Naive B cell (primary cell): Measurements from ENCODE around the gene MVP. TPM values are rescaled to one million over a fixed set of nuclear protein-coding genes. Genes with fewer than 3 reads are reported as not detected.

Source experiments
- ATAC-seq, 2 donors: fragments of 150-1000 bp; cut with Tn5 transposase; 2 replicates each; pipeline ENCODE4 v1.10.0; 2021; ENCODE audit warnings: low read depth in 2 of 2, mild to moderate bottlenecking in 2 of 2, moderate library complexity in 2 of 2
- DNase-seq: peaks from one replicate; pipeline ENCODE4 v3.0.0; 2022
- H3K27ac Mint-ChIP-seq, 6 donors: one replicate each; pipeline ENCODE4 v1.8.0; 2020 to 2022; ENCODE audit warnings: mild to moderate bottlenecking in 6 of 6, mixed read lengths in 6 of 6, moderate library complexity in 5 of 6, inconsistent platforms in 2 of 6
- H3K27me3 Mint-ChIP-seq, 3 donors: one replicate each; pipeline ENCODE4 v1.8.0; 2021 to 2022; ENCODE audit warnings: mixed read lengths in 3 of 3, mild to moderate bottlenecking in 1 of 3
- H3K36me3 Mint-ChIP-seq, 2 donors: one replicate each; pipeline ENCODE4 v1.8.0; 2020 to 2022; ENCODE audit warnings: mixed read lengths in 2 of 2, inconsistent platforms in 1 of 2, mild to moderate bottlenecking in 1 of 2
- H3K4me1 Mint-ChIP-seq, 3 donors: one replicate each; pipeline ENCODE4 v1.8.0; 2020 to 2022; ENCODE audit warnings: mixed read lengths in 3 of 3, inconsistent platforms in 1 of 3, mild to moderate bottlenecking in 1 of 3, moderate library complexity in 1 of 3
- H3K4me3 Mint-ChIP-seq, 8 donors: one replicate each; pipeline ENCODE4 v1.8.0; 2020 to 2022; ENCODE audit warnings: mild to moderate bottlenecking in 8 of 8, mixed read lengths in 8 of 8, moderate library complexity in 8 of 8, inconsistent platforms in 2 of 8
- H3K9me3 Mint-ChIP-seq, 7 donors: one replicate each; pipeline ENCODE4 v1.8.0; 2020 to 2022; ENCODE audit warnings: mixed read lengths in 7 of 7, mild to moderate bottlenecking in 5 of 7, inconsistent platforms in 2 of 7, moderate library complexity in 1 of 7
- polyA plus RNA-seq, 6 donors: library from polyadenylated mRNA; unstranded; fragments of 300-500 nt; fragmentation: Illumina TruSeq; gene quantifications; one replicate each; pipeline ENCODE4 v1.2.3, GENCODE V29; 2021; ENCODE audit warnings: low read depth in 6 of 6

Gene MVP
- polyA plus RNA-seq, 6 donors from 2014 or later: 39.7 to 61.4 (median 43.9) TPM

- ATAC-seq: no peak
- H3K27me3 Mint-ChIP-seq: no peaks in the 10 kb centered on the region
- H3K4me1 Mint-ChIP-seq: peaks cover 0 to 13% (median 3%) of the 10 kb centered on the region in 3 donors
- H3K36me3 Mint-ChIP-seq: peaks cover 4 to 19% of the 10 kb centered on the region in 2 donors
- DNase-seq: no peak
- H3K9me3 Mint-ChIP-seq: no peaks in the 10 kb centered on the region
- no peak overlapping the region for H3K4me3 Mint-ChIP-seq
- H3K27ac Mint-ChIP-seq: peak overlapping the region in 1 of 6 donors; percentile 79
These were observed 24.5 kb downstream of the MVP start for GRCh38 chr16:29844575-29845331.

DNA sequence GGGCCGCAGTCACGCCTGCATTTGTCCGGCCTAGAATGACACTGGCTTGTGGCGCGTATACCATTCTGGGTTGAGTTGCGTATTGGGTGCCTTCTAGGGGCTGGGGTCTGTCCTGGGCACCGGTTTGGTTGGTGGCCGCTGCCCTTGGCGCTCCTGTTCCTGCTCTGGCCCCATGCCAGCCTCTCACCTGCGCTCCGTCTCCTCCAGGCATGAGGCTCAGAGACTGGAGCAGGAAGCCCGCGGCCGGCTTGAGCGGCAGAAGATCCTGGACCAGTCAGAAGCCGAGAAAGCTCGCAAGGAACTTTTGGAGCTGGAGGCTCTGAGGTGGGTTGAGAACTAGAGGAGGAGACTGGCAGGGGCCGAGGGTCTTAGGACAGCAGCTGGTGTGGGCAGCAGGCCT lies 25.4 kb downstream of the MVP start:
- DNase-seq: no peak
- Mint-ChIP-seq H3K4me3 (no peak overlapping the region), H3K27ac (no peak overlapping the region), H3K27me3 (no peaks in the 10 kb centered on the region), H3K36me3 (peaks cover 4 to 19% of the 10 kb centered on the region in 2 donors), H3K9me3 (no peaks in the 10 kb centered on the region), H3K4me1 (peaks cover 0 to 13% (median 3%) of the 10 kb centered on the region in 3 donors)
- ATAC-seq: no peak

DNA sequence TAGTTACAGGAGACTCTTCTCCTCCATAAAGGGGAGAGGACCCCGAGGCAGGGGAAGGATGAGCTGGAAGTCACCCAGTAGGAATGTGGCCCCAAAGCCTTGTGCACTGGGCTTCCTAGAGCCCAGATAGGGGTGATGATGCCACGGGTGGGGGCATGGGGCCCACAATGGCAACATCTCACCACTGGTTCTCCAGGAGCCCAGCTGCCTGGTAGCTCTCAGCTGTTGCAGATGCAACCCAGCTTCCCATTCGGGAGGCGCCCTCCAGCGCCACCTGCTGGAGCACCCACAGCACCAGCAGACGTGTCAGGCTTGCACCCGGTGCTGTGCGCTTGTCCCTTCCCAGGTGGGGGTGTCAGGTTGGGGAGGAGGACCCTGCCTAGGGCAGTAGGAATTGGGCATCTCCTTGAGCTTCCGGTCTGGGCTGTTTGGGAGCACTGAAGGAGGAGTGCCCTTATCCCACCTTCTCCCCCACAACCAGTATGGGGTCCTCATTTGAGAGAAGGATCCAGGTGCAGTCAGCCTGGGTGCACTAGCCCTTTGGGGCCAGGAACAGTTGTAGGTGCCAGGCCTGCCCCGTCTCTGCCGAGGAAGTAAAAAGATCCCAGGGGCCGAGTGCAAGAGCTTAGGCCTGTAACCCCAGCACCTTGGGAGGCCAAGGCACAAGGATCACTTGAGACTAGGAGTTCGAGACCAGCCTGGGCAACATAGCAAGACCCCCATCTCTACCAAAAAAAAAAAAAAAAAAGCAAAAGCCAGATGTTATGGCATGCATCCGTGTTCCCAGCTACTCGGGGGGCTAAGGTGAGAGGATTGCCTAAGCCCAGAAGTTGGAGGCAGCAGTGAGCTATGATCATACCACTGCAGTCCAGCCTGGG lies 28.4 kb downstream of the MVP start:
- ATAC-seq (peak; percentile 79 to 89), DNase-seq (peak; percentile 56)
- peaks cover 0 to 19% of the 10 kb centered on the region in 2 donors for H3K36me3 Mint-ChIP-seq
- peak overlapping the region in 1 of 8 donors; percentile 25 for H3K4me3 Mint-ChIP-seq
- H3K9me3 Mint-ChIP-seq: no peaks in the 10 kb centered on the region
- peak overlapping the region in 1 of 6 donors; percentile 38 for H3K27ac Mint-ChIP-seq
- peaks cover 0 to 13% (median 3%) of the 10 kb centered on the region in 3 donors for H3K4me1 Mint-ChIP-seq
- H3K27me3 Mint-ChIP-seq: no peaks in the 10 kb centered on the region

DNA sequence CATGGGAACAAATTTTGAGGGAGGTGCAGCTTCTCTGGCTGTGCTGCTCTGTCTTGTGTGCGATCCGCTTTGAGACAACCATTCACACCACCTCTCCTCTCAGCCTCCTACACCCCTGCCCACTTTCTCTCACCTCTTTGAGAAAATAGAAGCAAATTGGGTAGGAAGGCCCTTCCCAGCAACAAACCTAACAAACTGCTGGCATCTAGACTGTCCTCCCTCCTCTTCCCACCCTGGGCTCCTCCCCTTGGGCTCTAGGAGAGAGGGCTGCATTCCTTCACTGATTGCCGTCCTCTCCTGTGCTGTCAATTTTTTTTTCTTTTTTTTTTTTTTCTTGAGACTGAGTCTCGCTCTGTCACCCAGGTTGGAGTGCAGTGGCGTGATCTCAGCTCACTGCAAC lies 29.2 kb downstream of the MVP start:
- peak overlapping the region in 1 of 6 donors; percentile 74 for H3K27ac Mint-ChIP-seq
- H3K4me3 Mint-ChIP-seq: no peak overlapping the region
- peaks cover 0 to 13% (median 3%) of the 10 kb centered on the region in 3 donors for H3K4me1 Mint-ChIP-seq
- no peaks in the 10 kb centered on the region for H3K27me3 Mint-ChIP-seq
- no peaks in the 10 kb centered on the region for H3K9me3 Mint-ChIP-seq
- no peak for DNase-seq
- H3K36me3 Mint-ChIP-seq: peaks cover 0 to 19% of the 10 kb centered on the region in 2 donors
- ATAC-seq: no peak

- Mint-ChIP-seq H3K36me3 (peaks cover 0 to 9% of the 10 kb centered on the region in 2 donors), H3K27ac (no peak overlapping the region), H3K9me3 (no peaks in the 10 kb centered on the region), H3K27me3 (no peaks in the 10 kb centered on the region), H3K4me1 (peaks cover 0 to 13% (median 0%) of the 10 kb centered on the region in 3 donors), H3K4me3 (no peak overlapping the region)
- no peak for ATAC-seq
- no peak for DNase-seq
These were observed 30.7 kb downstream of the MVP start for GRCh38 chr16:29850998-29851397.

- peaks cover 0 to 9% (median 0%) of the 10 kb centered on the region in 3 donors for H3K4me1 Mint-ChIP-seq
- no peak overlapping the region for H3K4me3 Mint-ChIP-seq
- H3K9me3 Mint-ChIP-seq: no peaks in the 10 kb centered on the region
- ATAC-seq (no peak), DNase-seq (no peak)
- no peak overlapping the region for H3K27ac Mint-ChIP-seq
- no peaks in the 10 kb centered on the region for H3K36me3 Mint-ChIP-seq
- H3K27me3 Mint-ChIP-seq: no peaks in the 10 kb centered on the region
These were observed 32.4 kb downstream of the MVP start for GRCh38 chr16:29852654-29853053.

DNA sequence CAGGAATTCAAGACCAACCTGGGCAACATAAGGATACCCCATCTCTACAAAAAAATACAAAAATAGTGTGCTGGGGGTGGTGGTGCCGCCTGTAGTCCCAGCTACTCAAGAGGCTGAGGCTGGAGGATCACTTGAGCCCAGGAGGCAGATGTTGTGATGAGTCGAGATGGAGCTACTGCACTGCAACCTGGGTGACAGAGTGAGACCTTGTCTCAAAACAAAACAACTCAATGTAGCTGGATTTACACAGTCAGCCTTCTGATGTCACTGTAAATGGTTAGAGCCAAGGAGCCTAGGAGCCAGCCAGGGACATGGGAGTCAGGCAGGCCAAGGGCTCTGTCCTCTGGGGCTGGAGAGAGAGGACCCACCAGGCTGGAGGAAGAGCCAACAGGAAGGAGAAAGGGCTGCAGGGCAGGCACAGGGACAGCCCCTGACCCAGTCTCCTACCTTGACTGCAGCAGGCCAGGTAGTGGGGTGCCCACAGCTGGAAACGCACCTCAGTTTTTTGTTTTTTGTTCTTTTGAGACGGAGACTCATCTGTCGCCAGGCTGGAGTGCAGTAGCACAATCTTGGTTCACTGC lies 34.3 kb downstream of the MVP start:
- Mint-ChIP-seq H3K4me1 (peaks cover 0 to 4% (median 0%) of the 10 kb centered on the region in 3 donors), H3K27ac (no peak overlapping the region), H3K36me3 (peaks cover 0 to 16% of the 10 kb centered on the region in 2 donors), H3K9me3 (no peaks in the 10 kb centered on the region), H3K27me3 (no peaks in the 10 kb centered on the region), H3K4me3 (no peak overlapping the region)
- DNase-seq (no peak), ATAC-seq (no peak)

GRCh38 chr16:29857133-29857760 lies 37.0 kb downstream of the MVP start:
- DNase-seq (no peak), ATAC-seq (no peak)
- Mint-ChIP-seq H3K4me3 (peak overlapping the region in 1 of 8 donors; percentile 7), H3K27me3 (no peaks in the 10 kb centered on the region), H3K9me3 (no peaks in the 10 kb centered on the region), H3K4me1 (peaks cover 5 to 22% (median 13%) of the 10 kb centered on the region in 3 donors), H3K27ac (no peak overlapping the region), H3K36me3 (peaks cover 5 to 25% of the 10 kb centered on the region in 2 donors)

DNA sequence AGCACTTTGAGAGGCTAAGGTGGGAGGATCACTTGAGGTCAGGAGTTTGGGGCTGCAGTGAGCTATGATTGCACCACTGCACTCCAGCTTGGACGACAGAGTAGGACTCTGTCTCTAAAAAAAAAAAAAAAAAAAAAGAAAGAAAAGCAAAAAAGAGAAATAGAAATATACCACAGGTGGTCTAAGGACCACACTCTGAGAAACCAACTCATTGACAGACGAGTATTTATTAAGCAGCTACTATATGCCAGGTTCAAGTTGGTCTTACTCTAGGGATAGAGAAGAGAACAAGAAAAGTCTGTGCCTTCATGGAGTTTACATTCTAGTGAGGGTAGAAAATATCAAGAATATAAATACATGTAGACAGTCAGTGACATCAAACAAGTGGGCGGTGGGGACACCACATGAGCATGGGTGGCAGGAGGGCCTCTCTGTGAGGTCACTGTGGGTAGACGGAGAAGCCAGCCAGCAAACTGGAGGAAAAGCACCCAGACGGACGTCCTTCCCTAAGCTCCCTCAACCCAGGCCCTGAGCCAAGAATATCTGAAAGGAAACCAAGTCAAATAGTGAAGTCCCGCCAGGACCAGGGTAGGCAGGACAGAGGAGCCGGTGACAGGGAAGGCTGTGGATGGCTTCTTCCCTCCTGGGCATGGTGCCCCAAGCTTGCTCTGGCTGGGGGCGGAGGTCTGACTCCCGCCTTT lies 38.0 kb downstream of the MVP start:
- peak overlapping the region in 1 of 6 donors; percentile 33 for H3K27ac Mint-ChIP-seq
- H3K27me3 Mint-ChIP-seq: no peaks in the 10 kb centered on the region
- peaks cover 9 to 27% (median 22%) of the 10 kb centered on the region in 3 donors for H3K4me1 Mint-ChIP-seq
- H3K36me3 Mint-ChIP-seq: peaks cover 5 to 25% of the 10 kb centered on the region in 2 donors
- H3K9me3 Mint-ChIP-seq: no peaks in the 10 kb centered on the region
- no peak for ATAC-seq
- no peak for DNase-seq
- H3K4me3 Mint-ChIP-seq: peak overlapping the region in 2 of 8 donors; percentile 12 to 41

DNA sequence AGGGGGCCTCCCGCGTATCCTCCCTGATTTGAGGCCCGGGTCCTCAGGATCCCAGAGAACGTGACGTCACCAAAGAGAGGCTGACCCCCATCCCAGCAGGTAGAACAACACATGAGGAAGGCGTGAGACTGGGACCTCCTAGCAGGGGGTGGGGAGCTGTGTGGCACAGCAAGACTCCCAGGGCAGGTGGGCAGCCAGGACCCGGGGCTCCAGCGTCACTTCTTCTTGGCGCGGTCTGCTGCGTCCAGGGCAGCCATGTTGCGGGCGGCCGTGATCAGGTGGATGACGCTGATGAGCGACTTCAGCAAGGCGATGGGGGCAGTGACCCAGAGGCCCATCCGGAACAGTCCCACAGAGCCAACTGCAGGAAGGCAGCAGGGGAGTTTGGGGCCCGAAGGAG lies 38.7 kb downstream of the MVP start:
- Mint-ChIP-seq H3K27ac (no peak overlapping the region), H3K9me3 (no peaks in the 10 kb centered on the region), H3K4me1 (peaks cover 12 to 30% (median 26%) of the 10 kb centered on the region in 3 donors), H3K4me3 (peak overlapping the region in 4 of 8 donors; percentile 9 to 76 (median 57)), H3K27me3 (no peaks in the 10 kb centered on the region), H3K36me3 (peaks cover 5 to 25% of the 10 kb centered on the region in 2 donors)
- ATAC-seq: no peak
- no peak for DNase-seq

DNA sequence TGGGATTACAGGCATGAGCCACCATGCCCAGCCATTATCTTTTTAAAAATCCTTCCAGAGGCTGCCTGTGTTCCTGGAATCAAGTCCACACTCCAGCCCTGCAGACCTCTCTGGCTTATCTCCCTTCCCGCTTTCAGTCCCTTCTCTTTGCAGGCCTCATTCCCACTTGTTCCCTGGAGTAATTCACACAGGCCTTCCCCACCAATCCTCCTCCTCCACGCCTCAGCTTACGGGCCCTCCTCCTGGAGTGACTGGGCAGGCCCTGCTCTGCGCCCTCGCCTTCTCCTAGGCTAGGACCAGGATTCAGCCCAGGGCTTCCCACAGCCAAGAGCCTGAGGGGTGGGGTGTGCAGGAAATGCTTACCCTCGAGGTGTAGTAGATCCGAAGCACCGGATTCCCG lies 40.0 kb downstream of the MVP start:
- Mint-ChIP-seq H3K27ac (no peak overlapping the region), H3K9me3 (no peaks in the 10 kb centered on the region), H3K36me3 (peaks cover 5 to 25% of the 10 kb centered on the region in 2 donors), H3K4me1 (peaks cover 15 to 32% (median 26%) of the 10 kb centered on the region in 3 donors), H3K4me3 (peak overlapping the region in 1 of 8 donors; percentile 85), H3K27me3 (peaks cover 0 to 4% (median 0%) of the 10 kb centered on the region in 3 donors)
- ATAC-seq (no peak), DNase-seq (no peak)

DNA sequence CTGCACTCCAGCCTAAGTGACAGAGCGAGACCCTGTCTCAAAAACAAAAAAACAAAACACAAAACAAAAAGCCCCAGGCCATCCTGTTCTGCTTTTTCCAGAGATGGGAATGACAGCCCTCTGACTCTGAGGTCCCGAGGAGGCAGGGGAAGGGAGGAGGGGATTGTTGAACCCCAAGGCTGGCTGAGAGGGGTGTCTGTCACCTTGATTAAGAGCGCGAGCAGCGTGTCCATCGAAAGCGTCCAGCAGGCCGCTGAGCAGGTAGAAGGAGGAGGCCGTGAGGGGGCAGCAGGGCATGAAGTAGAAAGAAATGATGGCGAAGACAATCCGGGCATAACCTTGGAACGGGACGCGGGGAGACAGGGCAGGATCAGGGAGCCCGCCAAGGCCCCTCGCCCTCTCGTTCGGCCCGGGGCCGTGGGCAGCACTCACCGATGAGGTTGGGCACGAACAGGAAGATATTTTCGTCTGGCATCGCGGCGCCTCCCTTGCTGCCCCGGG lies 42.2 kb downstream of the MVP start:
- Mint-ChIP-seq H3K27me3 (peaks cover 0 to 14% (median under 1%) of the 10 kb centered on the region in 3 donors), H3K4me1 (peaks cover 15 to 32% (median 26%) of the 10 kb centered on the region in 3 donors), H3K4me3 (peak overlapping the region; percentile 85 to 99 (median 94)), H3K27ac (peak overlapping the region; percentile 87 to 100 (median 94)), H3K9me3 (no peaks in the 10 kb centered on the region), H3K36me3 (peaks cover 5 to 25% of the 10 kb centered on the region in 2 donors)
- DNase-seq (no peak), ATAC-seq (no peak)
